ENCODE measurements around the gene SSH2. TPM values are rescaled to one million over a fixed set of nuclear protein-coding genes. Genes with fewer than 3 reads are reported as not detected.

The SSH2 gene
- total and polyA plus RNA-seq, 9 of the 15 experiments (the other 6 are each of a cell fraction or from before 2014, with no cell fraction given), result 3.9 to 16.1 (median 10.2) TPM

DNA sequence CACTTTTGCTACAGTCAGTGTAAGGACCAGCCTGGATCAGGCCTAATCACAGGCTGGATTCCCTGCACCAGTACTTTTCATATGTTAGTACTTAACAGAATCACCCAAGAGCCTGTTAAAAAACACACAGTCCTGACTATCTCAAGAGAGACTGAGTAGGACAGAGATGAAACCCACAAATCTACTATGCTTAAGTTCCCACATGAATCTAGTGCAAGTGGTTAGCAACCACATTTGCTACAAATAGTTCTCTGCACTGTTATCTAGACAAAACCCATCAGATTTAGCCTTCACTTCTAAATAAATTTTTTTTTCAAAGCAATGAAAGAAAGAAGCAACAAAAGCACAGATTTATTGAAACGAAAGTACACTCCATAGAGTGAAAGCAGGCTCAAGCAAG is 38.9 kb downstream of the SSH2 start:
- Histone ChIP-seq H3K36me3 (ENCODE audit: control insufficient read depth, insufficient read depth, low read length) (no peaks in the 10 kb centered on the region), H3K9ac (ENCODE audit: insufficient read depth in 1 of 2, low read depth in 2 of 2, low read length in 2 of 2) (no peak overlapping the region), H2AFZ (ENCODE audit: low read depth, low read length) (no peak overlapping the region), H3K9me1 (ENCODE audit: control insufficient read depth, insufficient read depth, low read length) (no peaks in the 10 kb centered on the region), H3K27ac (ENCODE audit: extremely low read depth, low read depth, low read length) (no peak overlapping the region), H3K4me2 (ENCODE audit: insufficient read depth, low read length) (no peak overlapping the region), H3K4me1 (replicated peaks in 1 of 2; ENCODE audit: control insufficient read depth in 2 of 2, insufficient read depth in 2 of 2, low read length in 2 of 2) (no peaks in the 10 kb centered on the region), H4K20me1 (replicated peaks; ENCODE audit: control insufficient read depth, insufficient read depth, low read length) (0 out of 2 replicates have a peak, but pooled peaks cover 4% of the 10 kb centered on the region), H3K27me3 (ENCODE audit: control insufficient read depth in 2 of 2, insufficient read depth in 2 of 2, low read length in 2 of 2) (no peaks in the 10 kb centered on the region), H3K4me3 (no peak overlapping the region), H3K9me3 (replicated peaks; ENCODE audit: control insufficient read depth, insufficient read depth, low read depth, low read length) (no peaks in the 10 kb centered on the region), H3K79me2 (ENCODE audit: control insufficient read depth, insufficient read depth, low read length) (peaks cover 2% of the 10 kb centered on the region; the same call in 1 of the 3 replicates)
- BruUV-seq (replicated peaks), result no TSS peak
- FAIRE-seq (no peak), DNase-seq (ENCODE audit: extremely low read depth in 1 of 4, low spot score in 3 of 4) (no peak), ATAC-seq (no peak)
- CTCF ChIA-PET (ENCODE audit: low intra/inter-chr PET ratio), result no interaction called here
- 5% methylated on average over 1 of the region's 1 CpG for WGBS (ENCODE audit: insufficient coverage, low coverage, missing lambda C conversion rate)
- POLR2A ChIA-PET, result interaction anchor here (0.6 to 1.1 kb wide), 2 partner anchors 22 to 28 kb away, joined by 3 to 5 read pairs; no protein-coding TSS in a partner anchor
- intact Hi-C loops (cut with micrococcal nuclease) (no loop called here), in situ Hi-C loops (cut with MboI) (no loop called here)
- TF ChIP-seq SMAD4 (CRISPR knock-in tag; conservative IDR thresholded peaks at IDR 0.05) (no peak), ZNF830 (CRISPR knock-in tag; IDR thresholded peaks at IDR 0.05) (no peak), ETV6 (IDR thresholded peaks at IDR 0.05; ENCODE audit: borderline replicate concordance in 1 of 2, low read depth in 2 of 2, low read length in 1 of 2) (no peak), ETV6 (CRISPR knock-in tag; IDR thresholded peaks at IDR 0.05; ENCODE audit: borderline replicate concordance) (no peak), ZNF311 (CRISPR knock-in tag; IDR thresholded peaks at IDR 0.05) (no peak), SPI1 (IDR thresholded peaks at IDR 0.05; ENCODE audit: borderline replicate concordance, low read depth, low read length) (no peak), BHLHE40 (IDR thresholded peaks at IDR 0.05; ENCODE audit: low read length) (no peak), ZNF12 (CRISPR knock-in tag; IDR thresholded peaks at IDR 0.05) (no peak), HNRNPH1 (optimal IDR thresholded peaks at IDR 0.05; ENCODE audit: low read depth, low read length) (no peak), NFE2 (IDR thresholded peaks at IDR 0.05; ENCODE audit: low read depth) (no peak), MCM7 (IDR thresholded peaks at IDR 0.05) (no peak), TEAD4 (IDR thresholded peaks at IDR 0.05; ENCODE audit: low read length) (no peak), TEAD4 (CRISPR knock-in tag; IDR thresholded peaks at IDR 0.05; ENCODE audit: borderline replicate concordance) (no peak)
- TF ChIP-seq, protein P1, sequence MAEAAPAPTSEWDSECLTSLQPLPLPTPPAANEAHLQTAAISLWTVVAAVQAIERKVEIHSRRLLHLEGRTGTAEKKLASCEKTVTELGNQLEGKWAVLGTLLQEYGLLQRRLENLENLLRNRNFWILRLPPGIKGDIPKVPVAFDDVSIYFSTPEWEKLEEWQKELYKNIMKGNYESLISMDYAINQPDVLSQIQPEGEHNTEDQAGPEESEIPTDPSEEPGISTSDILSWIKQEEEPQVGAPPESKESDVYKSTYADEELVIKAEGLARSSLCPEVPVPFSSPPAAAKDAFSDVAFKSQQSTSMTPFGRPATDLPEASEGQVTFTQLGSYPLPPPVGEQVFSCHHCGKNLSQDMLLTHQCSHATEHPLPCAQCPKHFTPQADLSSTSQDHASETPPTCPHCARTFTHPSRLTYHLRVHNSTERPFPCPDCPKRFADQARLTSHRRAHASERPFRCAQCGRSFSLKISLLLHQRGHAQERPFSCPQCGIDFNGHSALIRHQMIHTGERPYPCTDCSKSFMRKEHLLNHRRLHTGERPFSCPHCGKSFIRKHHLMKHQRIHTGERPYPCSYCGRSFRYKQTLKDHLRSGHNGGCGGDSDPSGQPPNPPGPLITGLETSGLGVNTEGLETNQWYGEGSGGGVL (CRISPR knock-in tag; IDR thresholded peaks at IDR 0.05), result no peak
- TF ChIP-seq, protein P2, sequence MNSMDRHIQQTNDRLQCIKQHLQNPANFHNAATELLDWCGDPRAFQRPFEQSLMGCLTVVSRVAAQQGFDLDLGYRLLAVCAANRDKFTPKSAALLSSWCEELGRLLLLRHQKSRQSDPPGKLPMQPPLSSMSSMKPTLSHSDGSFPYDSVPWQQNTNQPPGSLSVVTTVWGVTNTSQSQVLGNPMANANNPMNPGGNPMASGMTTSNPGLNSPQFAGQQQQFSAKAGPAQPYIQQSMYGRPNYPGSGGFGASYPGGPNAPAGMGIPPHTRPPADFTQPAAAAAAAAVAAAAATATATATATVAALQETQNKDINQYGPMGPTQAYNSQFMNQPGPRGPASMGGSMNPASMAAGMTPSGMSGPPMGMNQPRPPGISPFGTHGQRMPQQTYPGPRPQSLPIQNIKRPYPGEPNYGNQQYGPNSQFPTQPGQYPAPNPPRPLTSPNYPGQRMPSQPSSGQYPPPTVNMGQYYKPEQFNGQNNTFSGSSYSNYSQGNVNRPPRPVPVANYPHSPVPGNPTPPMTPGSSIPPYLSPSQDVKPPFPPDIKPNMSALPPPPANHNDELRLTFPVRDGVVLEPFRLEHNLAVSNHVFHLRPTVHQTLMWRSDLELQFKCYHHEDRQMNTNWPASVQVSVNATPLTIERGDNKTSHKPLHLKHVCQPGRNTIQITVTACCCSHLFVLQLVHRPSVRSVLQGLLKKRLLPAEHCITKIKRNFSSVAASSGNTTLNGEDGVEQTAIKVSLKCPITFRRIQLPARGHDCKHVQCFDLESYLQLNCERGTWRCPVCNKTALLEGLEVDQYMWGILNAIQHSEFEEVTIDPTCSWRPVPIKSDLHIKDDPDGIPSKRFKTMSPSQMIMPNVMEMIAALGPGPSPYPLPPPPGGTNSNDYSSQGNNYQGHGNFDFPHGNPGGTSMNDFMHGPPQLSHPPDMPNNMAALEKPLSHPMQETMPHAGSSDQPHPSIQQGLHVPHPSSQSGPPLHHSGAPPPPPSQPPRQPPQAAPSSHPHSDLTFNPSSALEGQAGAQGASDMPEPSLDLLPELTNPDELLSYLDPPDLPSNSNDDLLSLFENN (IDR thresholded peaks at IDR 0.05; ENCODE audit: low read depth in 2 of 2, low read length in 2 of 2), result no peak
- TF ChIP-seq, protein P3, sequence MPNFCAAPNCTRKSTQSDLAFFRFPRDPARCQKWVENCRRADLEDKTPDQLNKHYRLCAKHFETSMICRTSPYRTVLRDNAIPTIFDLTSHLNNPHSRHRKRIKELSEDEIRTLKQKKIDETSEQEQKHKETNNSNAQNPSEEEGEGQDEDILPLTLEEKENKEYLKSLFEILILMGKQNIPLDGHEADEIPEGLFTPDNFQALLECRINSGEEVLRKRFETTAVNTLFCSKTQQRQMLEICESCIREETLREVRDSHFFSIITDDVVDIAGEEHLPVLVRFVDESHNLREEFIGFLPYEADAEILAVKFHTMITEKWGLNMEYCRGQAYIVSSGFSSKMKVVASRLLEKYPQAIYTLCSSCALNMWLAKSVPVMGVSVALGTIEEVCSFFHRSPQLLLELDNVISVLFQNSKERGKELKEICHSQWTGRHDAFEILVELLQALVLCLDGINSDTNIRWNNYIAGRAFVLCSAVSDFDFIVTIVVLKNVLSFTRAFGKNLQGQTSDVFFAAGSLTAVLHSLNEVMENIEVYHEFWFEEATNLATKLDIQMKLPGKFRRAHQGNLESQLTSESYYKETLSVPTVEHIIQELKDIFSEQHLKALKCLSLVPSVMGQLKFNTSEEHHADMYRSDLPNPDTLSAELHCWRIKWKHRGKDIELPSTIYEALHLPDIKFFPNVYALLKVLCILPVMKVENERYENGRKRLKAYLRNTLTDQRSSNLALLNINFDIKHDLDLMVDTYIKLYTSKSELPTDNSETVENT (CRISPR knock-in tag; IDR thresholded peaks at IDR 0.05), result no peak
